Heart left ventricle (tissue), 13 donors: ENCODE results near the gene PAM16.

ENCODE experiments used
- CTCF ChIP-seq, 12 donors: fragments of 200-600 bp; sonication (generic) in 4 of 12; IDR thresholded peaks; one replicate each; pipeline versions ENCODE4 v1.5.0 to v1.8.0; 2018 to 2022; ENCODE audit warnings: antibody characterized with exemption in 12 of 12, mild to moderate bottlenecking in 5 of 12
- POLR2A ChIP-seq, 2 donors: fragments of 450-650 bp; IDR thresholded peaks; one replicate each; pipeline ENCODE4 v1.6.1; 2017; ENCODE audit warnings: antibody characterized with exemption in 2 of 2, mild to moderate bottlenecking in 2 of 2, moderate library complexity in 2 of 2
- donor health status: ischemic (EF 13 %, LVEDD 7.1; RV severe dilation, severe dysfunction).
- donor health status: DM: no; HTN: yes; CAD: no.
- donor health status: DM: no; HTN: no; CAD: no.
- donor health status: ischemic (EF 25% LVEDD 6.9; RV normal size, moderate dysfunction).
- donor health status: ischemic (EF 25% LVEDD 5.7; RV mildly dilated, moderate dysfunction).
- donor health status: ischemic (EF 35%, LVEDD 5.7; RV mildly dilated, moderate dysfunction).
- donor health status: nonischemic (EF 11% LVEDD 7.7; RV severe dilation, severe dysfunction).
- donor health status: DM: yes; HTN: yes; CAD: no.
- donor health status: PGD.
- donor health status: ischemic (EF 29% LVEDD 5.4; RV normal size, mild dysfunction).
- donor health status: nonischemic (EF 23%, LVEDD 6.1; RV moderate dilation, normal function).

GRCh38 chr16:4392382-4393239, 41.5 kb upstream of the PAM16 start:
- no peak for TF ChIP-seq CTCF (IDR thresholded peaks at IDR 0.05)
- TF ChIP-seq POLR2A (IDR thresholded peaks at IDR 0.05) = no peak
